Activated naive CD4-positive, alpha-beta T cell treated with anti-CD3 and anti-CD28 coated beads, Interleukin-2, amount 50 U/mL, for 16 hours (primary cell): ENCODE measurements around the gene TBX15.

ENCODE experiments used
- DNase-seq: peaks from one replicate; pipeline ENCODE4 v3.0.0-alpha.2; 2020

TBX15 gene

DNA sequence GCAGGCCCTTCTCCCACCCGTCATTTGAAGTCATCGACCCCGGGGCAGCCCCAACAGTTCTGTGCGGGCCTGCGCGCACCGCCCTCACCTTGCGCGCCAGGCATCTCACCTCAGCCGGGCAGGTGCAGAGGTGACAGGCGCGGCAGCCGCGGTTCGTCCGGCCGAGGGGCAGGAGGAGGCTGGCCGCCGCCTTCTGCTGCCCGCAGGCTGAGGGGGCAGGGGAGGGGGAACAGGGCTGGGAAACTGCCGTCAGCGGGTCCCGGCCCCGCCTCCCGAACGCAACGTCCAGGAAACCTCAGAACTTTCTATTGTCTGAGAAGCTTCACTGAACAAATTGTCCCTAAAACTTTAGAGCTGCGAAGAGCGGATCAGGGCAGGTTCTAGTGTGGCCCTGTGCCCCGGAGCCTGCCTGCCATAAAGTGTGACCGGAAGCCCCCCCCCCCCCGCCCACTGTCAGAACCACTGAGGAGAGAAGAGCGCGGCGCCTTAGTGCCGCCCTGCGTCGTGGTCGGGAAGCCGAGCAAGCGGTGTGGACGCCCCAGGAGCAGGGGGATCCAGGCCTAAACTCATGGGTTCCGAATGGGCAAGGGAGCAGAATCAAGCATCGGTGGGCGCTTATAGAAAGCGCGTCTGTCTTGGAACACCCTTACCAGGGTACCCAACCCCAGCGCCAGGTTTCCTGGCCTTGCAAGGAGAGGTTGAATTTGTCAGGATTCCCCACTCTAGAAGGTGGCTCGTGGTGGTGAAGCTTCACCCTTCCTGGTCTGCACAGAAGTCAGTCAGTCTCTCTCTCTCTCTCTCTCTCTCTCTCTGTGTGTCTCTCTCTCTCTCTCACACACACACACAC, 13.3 kb upstream of the TBX15 start:
- DNase-seq = no peak

DNA sequence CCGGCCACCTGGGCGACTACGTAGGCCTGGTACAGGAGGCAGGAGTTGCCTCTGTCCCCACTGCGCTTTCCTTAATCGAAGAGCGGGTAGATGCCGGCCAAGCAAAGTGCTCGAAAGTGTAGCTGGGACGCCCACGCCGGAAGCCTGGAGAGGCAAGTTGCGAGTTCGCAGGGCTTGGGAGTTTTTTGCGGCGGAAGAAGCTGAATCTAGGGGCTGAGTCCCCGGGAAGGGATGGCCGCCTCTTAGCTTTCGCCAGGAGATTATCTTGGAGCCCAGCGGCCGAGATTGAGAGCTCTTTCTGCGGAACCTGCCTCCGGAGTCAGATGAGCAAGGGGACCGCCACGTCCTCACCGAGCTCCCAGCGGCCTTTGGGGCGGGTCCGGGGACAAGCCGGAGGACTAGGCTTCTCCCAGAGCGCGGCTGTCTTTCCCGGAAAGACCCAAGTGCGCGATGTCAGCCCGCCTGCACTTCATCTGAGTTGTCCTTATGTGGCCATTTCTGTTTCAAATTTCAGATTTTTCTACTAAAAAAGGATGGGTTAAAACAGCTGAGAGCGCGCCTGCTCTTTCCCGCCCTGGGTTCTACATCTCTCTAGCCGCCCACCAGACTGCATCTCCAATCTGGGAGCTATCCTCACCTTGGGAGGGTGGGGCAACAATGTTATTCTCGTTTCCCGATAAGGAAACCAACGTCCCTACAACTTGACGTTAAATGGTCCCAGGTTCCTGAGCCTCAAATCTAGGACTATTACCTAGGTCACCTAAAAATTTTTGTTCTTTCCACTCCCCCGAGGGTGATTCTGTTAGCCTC, 12.4 kb upstream of the TBX15 start:
- DNase-seq = no peak

DNA sequence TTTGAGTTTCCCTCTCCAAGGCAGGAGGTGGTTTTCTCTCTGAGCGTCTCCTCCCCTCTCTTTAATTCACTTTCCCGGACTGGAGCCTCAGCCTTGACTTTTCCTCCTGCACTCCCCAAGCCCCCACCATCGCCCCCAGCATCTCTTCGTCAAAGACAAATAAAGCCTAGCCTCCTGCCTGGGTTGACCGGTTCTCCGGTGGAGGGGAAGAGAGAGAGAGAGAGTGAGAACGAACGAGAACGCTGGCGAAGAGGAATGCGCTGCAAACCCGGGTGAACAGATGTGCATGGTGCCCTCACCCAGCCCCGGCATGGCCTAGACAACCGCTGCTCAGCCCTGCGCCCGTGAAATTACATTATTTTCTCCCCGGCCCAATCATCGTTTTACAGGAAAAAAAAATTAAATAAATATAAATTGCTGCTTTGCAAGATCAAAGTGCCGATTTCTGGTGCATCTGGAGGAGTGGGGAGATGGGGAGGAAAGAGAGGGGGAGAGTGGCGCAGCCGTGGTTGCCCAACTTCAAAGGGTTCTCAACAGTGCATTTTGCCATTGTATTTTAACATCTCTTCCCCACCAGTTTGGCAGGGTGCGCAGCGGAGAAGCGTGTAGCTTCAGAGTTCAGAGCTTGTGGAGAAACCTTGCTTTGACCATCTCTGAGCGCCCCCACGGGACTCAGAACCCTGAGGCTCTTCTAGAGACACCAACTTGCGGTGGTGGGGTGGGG, 11.4 kb upstream of the TBX15 start:
- no peak for DNase-seq

DNA sequence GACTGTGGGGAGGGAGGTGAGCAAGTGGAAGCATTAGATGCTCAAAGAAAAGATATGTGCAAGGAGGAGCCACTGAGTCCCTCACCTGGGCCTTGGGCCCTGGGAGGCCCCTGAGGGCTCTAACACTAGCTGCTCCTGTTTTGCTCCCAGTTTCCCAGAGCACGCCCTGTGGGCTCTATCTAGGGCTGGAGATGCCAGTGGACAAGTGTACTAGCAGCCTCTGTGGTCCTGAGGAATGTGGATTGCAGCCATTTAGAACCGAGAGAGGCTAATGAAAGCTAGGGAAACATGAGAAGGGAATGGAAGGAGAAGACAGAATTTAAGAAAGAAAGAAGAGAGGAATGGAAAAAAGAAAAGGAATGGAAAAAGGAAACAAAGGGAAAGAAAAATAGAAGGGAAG, 10.0 kb upstream of the TBX15 start:
- DNase-seq = no peak

DNA sequence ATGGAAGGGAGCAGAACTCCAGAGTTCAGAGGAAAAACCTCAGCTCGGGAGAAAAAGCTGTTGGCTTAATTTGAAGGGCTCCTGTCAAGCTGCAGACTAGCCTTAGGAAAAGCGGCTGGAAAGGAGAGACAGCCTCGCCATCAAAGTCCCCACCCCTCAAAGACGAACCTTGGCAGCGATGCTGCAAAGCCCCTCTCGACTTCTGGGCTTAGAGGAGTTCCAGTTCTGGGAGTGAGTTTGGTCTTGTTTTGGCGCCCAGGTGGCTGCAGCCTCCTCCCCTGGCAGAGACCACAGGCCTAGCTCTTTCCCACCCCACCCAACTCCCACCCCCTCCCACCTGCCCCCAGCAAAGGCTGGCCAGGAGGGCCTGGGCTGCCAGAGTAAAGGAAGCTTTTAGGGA, 9.1 kb upstream of the TBX15 start:
- DNase-seq = no peak

DNA sequence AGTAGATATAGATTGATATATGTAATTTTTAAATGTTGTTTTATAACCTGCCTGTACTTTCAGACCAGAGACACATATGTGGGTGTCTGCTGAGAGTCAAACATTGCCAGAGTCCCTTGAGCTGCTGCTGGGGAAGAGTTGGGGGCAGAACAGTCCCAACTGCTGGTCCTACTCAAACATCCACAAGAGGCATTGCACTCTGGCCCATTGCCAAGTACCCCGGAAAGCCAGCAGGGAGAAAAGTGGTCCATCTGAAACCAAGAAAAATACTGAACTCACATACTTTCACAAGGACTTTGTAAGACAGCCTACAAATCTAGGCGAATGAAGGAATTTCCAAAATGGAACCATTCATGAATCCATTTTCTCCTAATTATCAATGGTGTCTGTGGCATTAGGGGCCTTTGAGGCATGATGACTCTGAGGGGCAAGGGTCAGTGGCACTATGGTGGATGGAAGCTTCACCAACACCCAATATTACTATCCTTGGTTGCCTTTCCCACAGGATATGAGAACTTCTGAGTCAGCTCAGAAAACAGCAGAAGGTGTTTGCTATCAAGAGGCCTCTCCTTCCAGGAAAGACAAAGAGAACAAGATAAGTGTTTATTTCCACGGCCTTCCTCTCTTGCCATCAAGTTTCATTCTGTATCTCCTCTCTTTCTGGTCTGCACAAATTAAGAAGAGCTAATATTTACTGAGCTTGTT, 7.3 kb upstream of the TBX15 start:
- no peak for DNase-seq

DNA sequence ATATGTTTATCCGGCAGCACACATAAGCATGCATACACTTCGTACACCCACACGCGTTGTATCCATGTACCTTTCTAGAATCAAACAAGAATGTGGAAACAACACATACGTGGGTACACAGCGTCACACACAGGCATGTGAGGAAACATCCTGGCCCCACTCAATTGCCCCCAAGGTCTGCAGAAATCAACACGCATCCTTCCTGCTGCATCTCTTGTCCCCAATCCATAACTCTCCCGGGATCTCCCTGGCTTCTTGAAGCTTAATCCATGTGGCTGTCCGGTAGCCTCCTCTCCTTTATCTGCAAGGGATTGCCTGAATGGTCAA, 5.5 kb upstream of the TBX15 start:
- DNase-seq = no peak

DNA sequence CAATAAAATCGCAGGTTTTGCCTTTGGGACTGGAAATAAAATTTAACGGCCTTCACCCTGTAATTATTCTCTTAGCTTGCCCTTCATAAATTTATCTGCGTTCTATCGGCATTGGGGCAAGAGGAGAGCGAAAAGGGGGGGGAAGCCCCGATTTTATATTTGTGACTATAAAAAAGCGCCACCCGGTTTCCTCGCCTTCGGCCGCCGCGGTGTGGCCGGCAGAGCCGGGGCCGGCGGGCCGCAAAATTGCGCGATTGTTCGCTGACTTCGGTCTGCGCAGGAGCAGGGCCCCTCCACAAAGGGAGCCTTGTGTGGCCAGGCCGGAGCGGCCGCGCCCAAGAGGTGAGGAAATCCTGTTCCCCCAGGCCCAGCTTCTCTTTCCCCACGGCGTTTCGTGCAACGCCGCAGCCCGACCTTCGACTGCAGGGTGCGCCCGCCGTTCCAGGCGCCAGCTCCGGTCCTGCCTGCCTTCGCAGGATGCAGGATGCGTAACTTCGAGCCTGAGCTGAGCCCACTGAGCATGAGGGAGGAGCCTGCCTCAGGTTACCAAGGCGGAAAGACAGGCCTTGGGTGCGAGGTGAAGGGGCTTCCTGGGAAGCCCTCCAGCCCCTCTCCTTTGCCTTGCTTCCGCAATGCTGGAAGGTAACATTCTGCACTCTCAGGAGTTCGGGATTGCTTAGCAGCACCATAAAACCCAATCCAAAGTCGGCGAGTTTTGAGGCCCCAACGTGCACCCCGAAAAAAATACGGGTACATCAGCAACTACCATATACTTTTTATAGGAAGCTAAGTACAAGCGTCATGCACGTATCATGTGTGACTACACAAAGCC, 4.9 kb upstream of the TBX15 start:
- DNase-seq = no peak

DNA sequence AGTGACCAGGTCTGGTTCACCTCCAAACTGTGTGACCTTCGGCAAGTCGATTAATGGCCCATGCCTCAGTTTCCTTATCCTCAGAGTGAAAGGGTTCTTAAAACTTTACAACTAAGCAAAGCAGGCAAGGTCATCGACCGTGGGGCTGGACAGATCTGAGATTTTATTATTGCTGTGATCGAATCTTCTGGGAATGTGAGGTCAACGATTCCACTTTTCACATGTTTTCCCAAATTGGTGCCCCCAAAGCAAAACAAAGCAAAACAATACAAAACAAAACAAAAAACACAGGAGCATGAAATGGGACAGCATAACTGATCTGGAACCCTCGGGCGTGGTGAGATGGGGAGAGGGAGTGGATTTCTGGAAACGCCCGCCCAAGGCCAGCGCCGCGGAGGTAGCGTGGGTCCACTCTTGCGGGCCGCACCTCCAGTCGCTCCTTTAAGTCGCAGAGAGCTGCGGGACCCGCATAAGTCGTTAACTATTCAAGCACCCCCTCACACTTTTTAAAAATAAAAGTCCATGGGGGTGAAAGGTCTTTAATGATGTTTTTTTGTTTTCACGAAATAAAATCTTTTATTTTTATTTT, 4.2 kb upstream of the TBX15 start:
- no peak for DNase-seq

DNA sequence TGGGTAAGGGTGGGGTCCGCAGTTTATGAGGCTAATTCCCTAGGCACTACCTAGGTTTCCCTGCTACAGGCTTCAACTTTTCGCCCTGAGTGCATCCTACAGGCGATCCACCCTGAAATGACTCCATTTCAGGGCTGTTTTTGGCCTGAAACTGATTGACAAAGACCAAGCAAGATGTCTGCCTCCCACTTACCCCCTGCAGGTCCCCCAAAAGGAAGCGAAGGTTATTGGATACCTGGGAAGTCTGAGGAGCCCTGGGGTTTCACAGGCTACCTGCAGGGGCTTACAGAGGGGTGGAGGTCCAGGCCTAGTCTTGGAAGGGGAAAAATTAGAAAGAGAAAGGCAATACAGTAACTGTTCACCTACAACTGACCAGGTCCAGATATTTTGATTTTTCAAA, 3.3 kb upstream of the TBX15 start:
- no peak for DNase-seq

DNA sequence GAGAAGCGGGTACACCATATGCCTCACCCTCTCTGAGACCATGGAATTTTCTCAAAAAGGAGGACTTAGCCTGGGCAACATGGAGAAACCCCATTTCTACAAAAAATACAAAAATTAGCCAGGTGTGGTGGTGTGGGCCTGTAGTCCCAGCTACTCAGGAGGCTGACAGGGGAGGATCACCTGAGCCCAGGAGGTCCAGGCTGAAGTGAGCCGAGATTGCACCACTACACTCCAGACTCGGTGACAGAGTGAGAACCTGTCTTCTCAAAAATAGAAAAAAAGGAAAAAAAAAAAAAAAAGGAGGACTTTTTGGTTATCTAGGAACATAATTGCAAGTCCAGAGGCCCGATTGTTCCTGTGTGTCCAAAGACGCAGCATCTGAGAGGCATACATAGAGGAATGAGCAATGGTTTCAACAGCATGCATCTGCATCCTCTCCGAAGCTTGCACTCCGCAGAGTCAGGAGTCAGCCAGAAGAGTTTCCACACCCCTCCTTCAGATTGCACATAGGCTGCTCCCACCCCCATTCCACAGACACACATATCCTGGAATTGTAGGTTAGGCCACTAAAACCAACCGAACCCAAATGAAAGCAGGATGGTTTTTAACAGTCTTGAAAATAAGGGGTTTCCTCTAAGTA, 2.5 kb upstream of the TBX15 start:
- DNase-seq = no peak

DNA sequence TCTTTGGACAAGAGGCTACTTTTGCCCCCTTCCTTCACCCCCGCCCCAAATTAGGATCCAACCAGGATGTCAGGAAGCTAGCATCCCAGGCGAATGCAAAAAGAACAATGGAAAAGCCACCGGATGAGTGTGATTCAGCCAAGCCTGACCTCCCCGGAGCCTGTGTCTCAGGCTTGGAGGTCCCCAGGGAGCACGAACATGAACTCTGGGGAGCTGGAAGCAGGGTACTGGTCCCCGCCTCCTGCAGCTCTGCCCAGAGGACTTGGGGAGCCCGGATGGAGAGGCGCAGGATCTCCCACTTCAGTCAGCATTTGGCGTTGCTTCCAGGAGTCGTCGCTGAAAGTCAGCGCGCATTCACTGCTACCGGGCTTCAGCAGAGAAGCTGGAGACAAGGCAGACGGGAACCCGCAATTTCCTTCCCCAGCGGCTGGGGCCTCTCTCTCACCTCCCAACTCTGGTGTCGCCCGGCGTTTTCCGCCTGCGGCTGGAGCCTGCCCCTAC, 1.8 kb upstream of the TBX15 start:
- DNase-seq = no peak

DNA sequence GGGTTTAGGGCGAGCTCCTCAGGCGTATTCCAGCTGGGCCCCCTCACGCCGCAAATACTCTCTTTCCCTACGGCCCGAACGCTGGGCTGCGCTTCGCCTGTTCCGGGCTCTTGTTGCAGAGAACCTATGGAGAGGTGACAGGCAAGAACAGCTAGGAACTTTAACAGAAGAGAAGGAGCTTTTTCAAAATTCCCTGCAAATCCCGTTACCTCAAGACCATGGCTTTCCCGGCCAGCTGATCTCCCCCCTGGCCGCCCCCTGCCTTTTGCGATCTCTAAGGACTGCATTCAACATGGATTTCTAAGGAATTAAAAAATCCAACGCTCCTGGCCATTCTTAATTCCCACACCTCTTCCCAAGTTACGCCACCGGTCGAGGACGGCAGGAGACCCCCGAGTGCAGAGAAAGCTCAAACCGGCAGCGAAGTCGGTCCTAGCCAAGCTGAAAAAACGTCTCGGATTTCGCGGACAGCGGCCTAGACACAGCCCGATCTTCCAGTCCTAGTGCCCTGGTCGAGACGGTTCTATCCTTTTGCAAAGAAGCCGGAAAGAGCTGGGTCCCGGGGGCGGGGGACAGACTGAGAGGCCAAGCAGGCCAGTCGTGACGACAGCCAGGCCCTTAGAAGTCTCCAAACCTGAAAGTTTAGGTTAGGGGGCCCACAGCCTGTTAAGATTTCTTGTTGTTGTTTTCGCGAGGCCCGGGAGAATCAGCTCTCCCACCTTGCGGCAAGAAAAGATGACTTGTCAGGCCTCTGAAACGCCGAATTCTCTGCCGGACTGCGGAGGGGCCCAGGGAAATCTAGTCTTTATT, 1.1 kb upstream of the TBX15 start:
- DNase-seq = no peak

DNA sequence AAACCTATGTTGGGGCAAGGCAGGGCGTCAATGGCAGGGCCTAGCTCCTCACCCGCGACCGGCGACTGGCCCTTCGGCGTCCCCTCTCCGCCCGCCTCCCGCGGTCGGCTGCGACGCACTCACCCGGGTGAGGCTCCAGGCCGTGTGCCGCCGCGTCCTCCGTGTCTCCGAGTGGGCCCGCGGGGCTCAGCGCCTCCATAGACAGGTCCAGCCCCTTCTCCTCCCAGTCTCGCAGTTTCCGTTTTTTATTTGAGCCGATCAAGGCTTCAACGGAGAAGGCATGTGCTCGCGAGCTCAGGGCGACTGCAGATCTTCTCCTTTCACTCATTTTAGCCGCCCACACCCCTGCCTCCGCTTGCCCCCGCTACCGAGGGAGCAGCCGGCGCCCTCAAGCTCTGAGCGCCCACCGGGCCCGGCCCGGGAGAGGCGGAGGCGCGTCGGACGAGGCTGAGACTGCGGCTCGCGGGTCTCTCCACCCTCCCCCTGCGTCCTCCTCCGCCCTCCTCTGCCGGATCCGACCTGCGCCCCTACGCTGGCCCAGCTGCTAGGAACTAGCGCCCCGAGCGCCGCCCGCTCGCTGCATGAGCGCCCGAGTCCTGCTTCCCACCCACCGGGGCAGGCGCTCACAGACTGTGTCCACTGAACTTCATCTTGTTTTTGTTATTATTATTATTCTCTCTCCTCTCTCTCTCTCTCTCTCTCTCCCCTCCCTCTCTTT, 516 bp downstream of the TBX15 start:
- DNase-seq = no peak

DNA sequence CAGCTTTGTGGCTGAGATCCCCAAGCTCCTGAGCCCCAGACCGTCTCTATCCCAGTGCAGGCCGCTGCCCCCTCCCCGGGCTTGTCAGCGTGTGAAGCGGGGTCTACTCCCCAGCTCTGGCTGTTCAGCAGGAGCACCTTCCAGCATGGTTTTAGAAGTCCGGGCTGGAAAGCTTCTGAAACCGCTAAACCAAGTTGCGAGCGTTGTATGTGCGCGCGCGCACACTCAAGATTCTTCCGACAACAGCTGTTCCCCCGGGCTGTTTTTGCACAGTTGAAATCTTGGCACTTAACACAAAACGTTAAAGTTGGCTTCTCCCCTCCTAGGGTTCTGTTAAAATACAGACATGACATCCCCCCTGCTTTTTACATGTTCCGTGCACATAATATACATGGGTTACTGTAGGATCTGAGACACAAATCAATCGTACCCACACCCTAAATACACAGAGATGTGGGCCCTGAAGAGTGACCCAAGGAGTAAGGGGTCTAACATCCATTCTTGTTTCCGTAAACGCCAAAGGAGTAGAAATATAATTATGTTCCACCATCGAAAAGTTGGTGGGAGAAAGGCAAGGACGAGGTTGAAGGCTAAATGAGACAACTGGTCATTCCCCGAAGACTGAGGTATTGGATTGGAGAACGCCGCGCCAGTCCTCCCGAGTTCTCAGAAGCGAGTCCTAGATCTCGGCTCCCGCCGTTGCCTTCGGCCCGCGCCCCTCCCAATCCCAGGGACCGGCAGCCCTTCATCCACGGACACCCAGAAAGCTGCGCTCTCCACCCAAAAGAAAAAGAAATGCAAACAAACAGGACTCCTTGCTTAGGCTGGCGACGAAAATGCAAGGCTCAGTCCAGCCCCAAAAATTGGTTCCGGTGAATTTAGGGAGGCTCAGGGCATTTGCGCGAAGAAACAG, 1.3 kb downstream of the TBX15 start:
- no peak for DNase-seq

DNA sequence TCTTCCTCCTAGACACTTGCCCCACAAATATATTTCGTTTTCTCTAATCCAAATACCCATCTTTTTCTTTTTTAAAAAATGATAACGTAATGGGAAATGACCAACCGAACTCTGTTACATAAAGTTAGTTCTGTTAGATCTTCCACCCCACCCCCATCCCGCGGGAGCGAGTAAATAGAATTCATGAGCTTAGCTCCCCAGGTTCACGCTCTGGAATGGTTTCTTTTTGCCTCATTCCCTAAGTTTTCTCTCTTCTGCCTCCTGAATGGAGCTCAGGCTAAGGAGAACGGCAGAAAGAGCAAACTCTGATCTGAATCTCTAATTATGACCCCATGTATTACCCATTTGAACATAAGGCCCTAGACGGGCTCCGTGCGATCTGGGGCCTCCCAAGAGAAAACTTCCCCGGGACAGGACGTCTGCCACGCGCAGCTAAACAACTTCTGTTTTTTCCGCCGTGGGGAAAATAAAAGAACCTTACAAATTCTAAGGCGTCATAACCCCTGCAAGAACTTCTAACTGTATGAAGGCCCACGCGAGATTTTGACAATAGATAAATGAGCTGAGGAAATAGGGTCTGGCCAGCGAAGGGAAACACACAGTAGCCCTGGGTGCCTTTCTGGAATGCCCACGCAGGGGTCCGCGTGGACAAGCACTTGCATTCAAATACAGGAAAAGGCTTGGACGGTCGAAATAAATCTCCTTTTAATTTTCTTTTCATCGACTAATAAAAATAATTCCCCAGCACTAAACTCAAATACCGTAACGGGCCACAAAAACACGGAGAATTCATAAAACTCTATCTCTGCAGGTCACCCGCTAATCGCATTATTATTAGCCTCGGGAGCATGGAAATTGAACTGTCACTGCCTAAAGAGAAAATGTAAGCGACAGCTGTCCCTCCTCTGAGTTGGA, 2.2 kb downstream of the TBX15 start:
- DNase-seq = no peak
